H1 (cell line): ENCODE data around the gene NRSN2. TPM values are rescaled to one million over a fixed set of nuclear protein-coding genes. Genes with fewer than 3 reads are reported as not detected.
A peak's percentile ranks its signal among the peaks of the same experiment; 100 is the strongest.

Experiments
- ASH2L ChIP-seq: fragments of 200-600, 300-600 bp; sonication (generic); IDR thresholded peaks from one replicate; pipeline ENCODE4 v1.7.1; 2017; ENCODE audit warnings: low read length
- BCL11A ChIP-seq, 2 experiments: IDR thresholded peaks; one replicate each; pipeline ENCODE4 v1.6.1; 2011; ENCODE audit warnings: low read depth in 2 of 2, low read length in 2 of 2, mild to moderate bottlenecking in 2 of 2
- CBX5 ChIP-seq: fragments of 300-800, 300-1000 bp; sonication (generic); IDR thresholded peaks from 2 replicates; pipeline ENCODE4 v1.7.1; 2016; ENCODE audit warnings: antibody characterized with exemption, low read length, low read depth
- CHD2 ChIP-seq: IDR thresholded peaks from 2 replicates; pipeline ENCODE4 v1.6.1; 2012; ENCODE audit warnings: low read length, improper control_type of control experiment
- EGR1 ChIP-seq: IDR thresholded peaks from 2 replicates; pipeline ENCODE4 v1.6.1; 2011; ENCODE audit warnings: low read depth, low read length, borderline replicate concordance
- EP300 ChIP-seq, 2 experiments: IDR thresholded peaks; 1 replicate in 1 of 2; 2 replicates in 1 of 2; pipeline ENCODE4 v1.6.1; 2011 to 2012; ENCODE audit warnings: low read depth in 2 of 2, low read length in 2 of 2, mild to moderate bottlenecking in 2 of 2, borderline replicate concordance in 1 of 2, inconsistent platforms in 1 of 2, moderate library complexity in 1 of 2
- FOSL1 ChIP-seq: IDR thresholded peaks from 2 replicates; pipeline ENCODE4 v1.6.1; 2011; ENCODE audit warnings: mild to moderate bottlenecking, low read depth, low read length, moderate library complexity; ENCODE audit not compliant: insufficient read depth
- GABPA ChIP-seq: IDR thresholded peaks from 2 replicates; pipeline ENCODE4 v1.6.1; 2011; ENCODE audit warnings: mild to moderate bottlenecking, low read length, moderate library complexity, borderline replicate concordance; ENCODE audit not compliant: insufficient read depth
- HDAC6 ChIP-seq: IDR thresholded peaks from one replicate; pipeline ENCODE4 v1.7.1; 2012; ENCODE audit warnings: low read depth, mild to moderate bottlenecking, inconsistent platforms, low read length, moderate library complexity
- JUND ChIP-seq: IDR thresholded peaks from 2 replicates; pipeline ENCODE4 v1.6.1; 2011; ENCODE audit warnings: mild to moderate bottlenecking, improper control_type of control experiment, low read length
- MAFK ChIP-seq: IDR thresholded peaks from 2 replicates; pipeline ENCODE4 v1.6.1; 2012; ENCODE audit warnings: low read depth, mild to moderate bottlenecking, improper control_type of control experiment, low read length
- NANOG ChIP-seq: IDR thresholded peaks from 2 replicates; pipeline ENCODE4 v1.6.1; 2011; ENCODE audit warnings: low read length, low read depth, mild to moderate bottlenecking, inconsistent platforms; ENCODE audit not compliant: insufficient read depth, poor library complexity, severe bottlenecking
- NRF1 ChIP-seq: IDR thresholded peaks from 2 replicates; pipeline ENCODE4 v1.6.1; 2011; ENCODE audit warnings: mild to moderate bottlenecking, low read depth, low read length, improper control_type of control experiment
- POU5F1 ChIP-seq: IDR thresholded peaks from 2 replicates; pipeline ENCODE4 v1.6.1; 2011; ENCODE audit warnings: low read depth, mild to moderate bottlenecking, low read length, moderate library complexity
- SAP30 ChIP-seq: fragments of 300-600 bp; sonication (generic); IDR thresholded peaks from 2 replicates; pipeline ENCODE4 v1.7.1; 2012; ENCODE audit warnings: low read length, moderate library complexity, mild to moderate bottlenecking, inconsistent platforms; ENCODE audit not compliant: insufficient read depth, insufficient replicate concordance
- SIN3A ChIP-seq, 2 experiments: IDR thresholded peaks in 1 of 2; conservative IDR thresholded peaks in 1 of 2; 2 replicates each; pipeline ENCODE4 v1.6.1; 2011 to 2012; ENCODE audit warnings: low read length in 2 of 2, improper control_type of control experiment in 1 of 2, low read depth in 1 of 2, mild to moderate bottlenecking in 1 of 2
- SIRT6 ChIP-seq: IDR thresholded peaks from one replicate; pipeline ENCODE4 v1.7.1; 2012; ENCODE audit warnings: low read length, inconsistent platforms
- SP2 ChIP-seq: IDR thresholded peaks from 2 replicates; pipeline ENCODE4 v1.6.1; 2012; ENCODE audit warnings: mild to moderate bottlenecking, low read length, inconsistent platforms
- SUZ12 ChIP-seq: fragments of 200-600 bp; sonication (generic); IDR thresholded peaks from 2 replicates; pipeline ENCODE4 v1.6.1; 2012; ENCODE audit warnings: mild to moderate bottlenecking, inconsistent platforms, low read length, moderate library complexity, mixed read lengths
- ZNF274 ChIP-seq: IDR thresholded peaks from 2 replicates; pipeline ENCODE4 v1.7.0; 2012; ENCODE audit warnings: low read length, borderline replicate concordance; ENCODE audit errors: extremely low read depth
- polyA plus RNA-seq, 7 experiments: library from polyadenylated mRNA; depleted of rRNA in 3 of 7; stranded (reverse) in 5 of 7; unstranded in 2 of 7; fragments of >200 nt in 5 of 7; fragments of 200-250 nt in 2 of 7; gene quantifications; 1 replicate in 5 of 7; 2 replicates in 1 of 7; 4 replicates in 1 of 7; pipeline versions ENCODE4 v1.2.1 to v1.2.3, GENCODE V29; 2011 to 2013; ENCODE audit warnings: missing spikeins in 2 of 7, mixed read lengths in 2 of 7
- total RNA-seq: library from RNA; stranded (reverse); fragmentation: NEBNext Ultra II Directional; extraction: Animal tissue kit (Norgen Biotek cat#: 25700); gene quantifications from 2 replicates; pipeline ENCODE4 v1.2.1, GENCODE V29; 2021
- TF ChIP-seq, protein P1 (sequence below), 3 experiments: IDR thresholded peaks; 1 replicate in 2 of 3; 2 replicates in 1 of 3; pipeline versions ENCODE4 v1.5.1 to v1.6.1; 2011; ENCODE audit warnings: low read length in 3 of 3, mild to moderate bottlenecking in 3 of 3, inconsistent platforms in 2 of 3, low read depth in 1 of 3, moderate library complexity in 1 of 3; ENCODE audit not compliant: insufficient read depth in 1 of 3; ENCODE audit errors: control extremely low read depth in 1 of 3

The NRSN2 gene
- total and polyA plus RNA-seq, 2 of the 8 experiments (the other 6 are each of a cell fraction or from before 2014, with no cell fraction given): 19.4 to 33.3 TPM

DNA sequence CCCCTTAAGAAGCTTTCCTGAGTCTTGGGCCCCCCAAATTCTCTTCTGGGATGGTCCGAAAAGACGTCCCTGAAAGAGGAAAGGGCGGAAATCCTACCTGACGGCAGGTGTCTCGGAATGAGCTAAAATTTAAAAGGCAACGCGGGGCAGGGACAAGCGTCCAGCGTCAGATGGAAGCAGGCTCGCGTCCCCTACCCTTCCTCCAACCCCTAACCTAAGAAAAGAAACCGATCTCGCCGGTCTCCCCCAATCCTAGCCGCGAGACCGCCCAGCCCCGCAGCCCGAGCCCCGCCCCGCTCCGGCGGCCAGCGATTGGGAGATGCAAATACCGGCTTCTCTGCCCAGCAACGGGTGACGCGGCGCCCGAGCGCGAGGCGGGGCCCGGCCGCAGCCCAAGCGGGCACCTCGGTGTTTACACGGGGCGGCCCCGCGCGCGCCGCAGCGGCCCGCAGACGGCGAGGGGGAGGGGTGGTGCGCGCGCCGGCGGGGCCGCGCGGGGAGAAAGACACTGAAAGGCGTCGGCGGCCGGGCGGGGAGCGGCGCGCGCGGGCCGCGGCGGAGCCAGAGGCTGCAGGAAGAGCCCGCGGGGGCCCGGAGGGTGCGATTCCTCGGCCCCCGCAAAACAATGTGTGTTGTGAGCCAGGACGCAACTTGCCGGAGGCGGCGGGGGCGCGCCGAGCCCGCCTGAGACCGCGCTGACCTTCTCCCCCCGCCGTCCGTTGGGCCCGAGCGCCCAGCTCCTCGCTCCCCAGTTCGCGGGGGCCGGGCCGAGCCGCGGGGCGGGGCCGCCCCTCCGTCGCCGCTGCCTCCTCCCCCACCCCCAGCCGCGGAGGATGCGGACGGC lies 21.6 kb upstream of the NRSN2 start, which contains the start of gene SOX12 (continued):
- TF ChIP-seq NRF1: no peak
- no peak for TF ChIP-seq NANOG
- TF ChIP-seq JUND: no peak
- peak in 1 of 2 experiments; percentile 38; a peak in 1 of 3 replicates for TF ChIP-seq EP300 (IDR thresholded peaks at IDR 0.05; ENCODE audit: borderline replicate concordance in 1 of 2, low read depth in 2 of 2, low read length in 2 of 2)
- no peak for TF ChIP-seq POU5F1
- no peak for TF ChIP-seq SAP30
- TF ChIP-seq MAFK: no peak
- no peak for TF ChIP-seq HDAC6
- no peak for TF ChIP-seq GABPA
- TF ChIP-seq CHD2: no peak
- TF ChIP-seq SIRT6: no peak
- no peak for TF ChIP-seq SP2
- TF ChIP-seq, protein P1, sequence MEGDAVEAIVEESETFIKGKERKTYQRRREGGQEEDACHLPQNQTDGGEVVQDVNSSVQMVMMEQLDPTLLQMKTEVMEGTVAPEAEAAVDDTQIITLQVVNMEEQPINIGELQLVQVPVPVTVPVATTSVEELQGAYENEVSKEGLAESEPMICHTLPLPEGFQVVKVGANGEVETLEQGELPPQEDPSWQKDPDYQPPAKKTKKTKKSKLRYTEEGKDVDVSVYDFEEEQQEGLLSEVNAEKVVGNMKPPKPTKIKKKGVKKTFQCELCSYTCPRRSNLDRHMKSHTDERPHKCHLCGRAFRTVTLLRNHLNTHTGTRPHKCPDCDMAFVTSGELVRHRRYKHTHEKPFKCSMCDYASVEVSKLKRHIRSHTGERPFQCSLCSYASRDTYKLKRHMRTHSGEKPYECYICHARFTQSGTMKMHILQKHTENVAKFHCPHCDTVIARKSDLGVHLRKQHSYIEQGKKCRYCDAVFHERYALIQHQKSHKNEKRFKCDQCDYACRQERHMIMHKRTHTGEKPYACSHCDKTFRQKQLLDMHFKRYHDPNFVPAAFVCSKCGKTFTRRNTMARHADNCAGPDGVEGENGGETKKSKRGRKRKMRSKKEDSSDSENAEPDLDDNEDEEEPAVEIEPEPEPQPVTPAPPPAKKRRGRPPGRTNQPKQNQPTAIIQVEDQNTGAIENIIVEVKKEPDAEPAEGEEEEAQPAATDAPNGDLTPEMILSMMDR (IDR thresholded peaks at IDR 0.05; ENCODE audit: control extremely low read depth in 1 of 3, insufficient read depth in 1 of 3, low read depth in 1 of 3, low read length in 3 of 3): no peak
- TF ChIP-seq ASH2L: no peak
- TF ChIP-seq FOSL1: peak; percentile 51; the same call in 1 of the 2 replicates
- no peak for TF ChIP-seq SUZ12
- 0 out of 2 replicates have a peak, but pooled peaks have one; percentile 33 for TF ChIP-seq EGR1
- TF ChIP-seq BCL11A (IDR thresholded peaks at IDR 0.05; ENCODE audit: low read depth in 2 of 2, low read length in 2 of 2): no peak
- no peak for TF ChIP-seq ZNF274
- TF ChIP-seq SIN3A (conservative IDR thresholded peaks at IDR 0.05 in 1 of 2, IDR thresholded peaks at IDR 0.05 in 1 of 2; ENCODE audit: low read depth in 1 of 2, low read length in 2 of 2): 0 out of 4 replicates have a peak, but pooled peaks of 1 of the 2 experiments have one; percentile 50
- no peak for TF ChIP-seq CBX5
